ENCODE results near the gene CSRP2. TPM values are rescaled to one million over a fixed set of nuclear protein-coding genes. Genes with fewer than 3 reads are reported as not detected.

The CSRP2 gene
- total RNA-seq, 1 experiment from 2014 or later: 36.1 TPM

DNA sequence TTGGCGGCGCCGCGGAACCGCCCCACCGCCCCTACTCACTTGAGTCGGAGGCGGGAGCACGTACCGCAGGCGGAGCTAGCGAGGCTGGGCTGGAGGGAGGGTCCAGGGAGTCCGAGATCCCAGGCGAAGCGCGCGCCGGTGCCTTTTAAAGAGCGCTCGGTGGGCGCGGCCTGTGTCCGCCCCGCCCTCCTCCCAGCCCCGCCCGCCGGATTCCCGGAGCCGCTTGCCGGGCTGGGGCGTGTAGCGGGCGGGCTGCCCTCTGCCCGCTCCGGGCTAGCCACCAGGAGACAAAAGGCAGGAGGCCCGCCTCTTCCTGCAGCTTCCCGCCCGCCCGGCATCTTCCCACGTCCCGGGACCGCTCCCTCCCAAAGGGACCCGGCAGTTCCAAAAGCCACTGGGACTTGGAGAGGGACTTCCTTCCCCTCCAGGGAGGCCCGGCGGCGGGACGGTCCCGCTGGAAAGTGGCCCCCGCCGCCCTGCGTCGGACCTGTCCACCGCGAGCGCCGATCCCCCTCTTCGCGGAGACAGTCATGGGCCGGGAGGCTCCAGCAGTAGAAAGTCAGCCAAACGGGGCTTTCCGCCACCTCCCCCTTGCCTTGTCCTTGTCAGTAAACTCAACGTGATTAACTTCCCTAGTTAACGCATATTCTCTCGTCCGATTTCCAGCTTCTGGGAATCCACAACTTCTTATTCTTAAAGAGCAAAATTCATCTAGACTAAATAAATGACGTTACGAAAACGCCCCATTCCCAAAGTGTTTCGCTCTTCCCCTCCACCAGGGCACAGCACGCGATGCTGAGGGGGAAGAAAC lies at the start of gene CSRP2 (continued):
- TF ChIP-seq, protein P1, sequence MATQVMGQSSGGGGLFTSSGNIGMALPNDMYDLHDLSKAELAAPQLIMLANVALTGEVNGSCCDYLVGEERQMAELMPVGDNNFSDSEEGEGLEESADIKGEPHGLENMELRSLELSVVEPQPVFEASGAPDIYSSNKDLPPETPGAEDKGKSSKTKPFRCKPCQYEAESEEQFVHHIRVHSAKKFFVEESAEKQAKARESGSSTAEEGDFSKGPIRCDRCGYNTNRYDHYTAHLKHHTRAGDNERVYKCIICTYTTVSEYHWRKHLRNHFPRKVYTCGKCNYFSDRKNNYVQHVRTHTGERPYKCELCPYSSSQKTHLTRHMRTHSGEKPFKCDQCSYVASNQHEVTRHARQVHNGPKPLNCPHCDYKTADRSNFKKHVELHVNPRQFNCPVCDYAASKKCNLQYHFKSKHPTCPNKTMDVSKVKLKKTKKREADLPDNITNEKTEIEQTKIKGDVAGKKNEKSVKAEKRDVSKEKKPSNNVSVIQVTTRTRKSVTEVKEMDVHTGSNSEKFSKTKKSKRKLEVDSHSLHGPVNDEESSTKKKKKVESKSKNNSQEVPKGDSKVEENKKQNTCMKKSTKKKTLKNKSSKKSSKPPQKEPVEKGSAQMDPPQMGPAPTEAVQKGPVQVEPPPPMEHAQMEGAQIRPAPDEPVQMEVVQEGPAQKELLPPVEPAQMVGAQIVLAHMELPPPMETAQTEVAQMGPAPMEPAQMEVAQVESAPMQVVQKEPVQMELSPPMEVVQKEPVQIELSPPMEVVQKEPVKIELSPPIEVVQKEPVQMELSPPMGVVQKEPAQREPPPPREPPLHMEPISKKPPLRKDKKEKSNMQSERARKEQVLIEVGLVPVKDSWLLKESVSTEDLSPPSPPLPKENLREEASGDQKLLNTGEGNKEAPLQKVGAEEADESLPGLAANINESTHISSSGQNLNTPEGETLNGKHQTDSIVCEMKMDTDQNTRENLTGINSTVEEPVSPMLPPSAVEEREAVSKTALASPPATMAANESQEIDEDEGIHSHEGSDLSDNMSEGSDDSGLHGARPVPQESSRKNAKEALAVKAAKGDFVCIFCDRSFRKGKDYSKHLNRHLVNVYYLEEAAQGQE (IDR thresholded peaks at IDR 0.05; ENCODE audit: low read depth): no peak
- TF ChIP-seq JUND (IDR thresholded peaks at IDR 0.05) (no peak), EZH2 (IDR thresholded peaks at IDR 0.05) (no peak), SIN3A (IDR thresholded peaks at IDR 0.05; ENCODE audit: low read depth) (no peak)

DNA sequence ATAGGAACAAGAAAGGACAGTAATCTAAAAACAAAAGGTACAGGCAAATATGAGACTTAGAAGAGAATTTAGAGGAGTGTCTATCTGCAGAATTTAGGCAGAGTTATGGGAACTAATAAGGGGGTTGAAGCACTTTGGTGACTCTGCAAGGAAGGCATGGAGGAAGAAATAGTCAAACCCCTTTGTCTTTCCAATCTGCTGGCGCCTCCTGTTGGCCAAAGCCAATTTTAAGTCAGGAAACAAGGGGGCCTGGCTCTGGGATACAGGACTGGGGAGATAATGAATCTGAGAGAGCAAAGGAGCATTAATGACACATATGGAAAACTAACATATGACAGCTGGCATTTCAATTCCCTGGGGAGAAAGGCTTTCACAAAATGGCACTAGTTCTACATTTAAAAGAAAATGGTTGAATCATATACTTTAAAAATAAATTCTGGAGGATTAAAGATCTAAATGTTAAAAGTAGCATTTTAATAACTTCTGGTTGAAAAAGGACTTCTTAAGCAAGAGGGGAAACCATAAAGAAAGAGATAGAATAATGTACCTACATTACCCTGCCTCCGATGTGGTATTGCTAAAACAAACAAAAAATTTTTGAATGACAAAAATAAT lies 48.5 kb upstream of the CSRP2 start:
- ChIA-PET CTCF (no interaction called here), POLR2A (no interaction called here), RAD21 (ENCODE audit: low non-redundant PET in 1 of 2, low total read pairs in 2 of 2, uncharacterized antibody in 2 of 2, unreplicated experiment in 2 of 2) (no interaction called here)
- Histone ChIP-seq H3K27me3 (ENCODE audit: insufficient read depth, low read length) (no peaks in the 10 kb centered on the region), H2AFZ (ENCODE audit: low read depth, low read length, poor library complexity, severe bottlenecking) (peak overlapping the region; percentile 33), H3K9me3 (ENCODE audit: control insufficient read depth in 1 of 2, insufficient read depth in 1 of 2, low read depth in 1 of 2, low read length in 2 of 2) (no peaks in the 10 kb centered on the region), H3K4me1 (ENCODE audit: control insufficient read depth in 1 of 2, insufficient read depth in 2 of 2, low read length in 2 of 2) (no peaks in the 10 kb centered on the region), H3K4me3 (replicated peaks in 1 of 2; ENCODE audit: low read depth in 1 of 2, low read length in 2 of 2) (no peak overlapping the region), H3K36me3 (ENCODE audit: control insufficient read depth in 1 of 2, insufficient read depth in 2 of 2, low read length in 2 of 2) (no peaks in the 10 kb centered on the region), H3K4me2 (ENCODE audit: low read length) (no peak overlapping the region), H3K9me2 (ENCODE audit: insufficient read depth) (no peaks in the 10 kb centered on the region; the same call in 1 of the 2 replicates), H3K79me2 (ENCODE audit: insufficient read depth, low read length) (no peaks in the 10 kb centered on the region), H4K20me1 (ENCODE audit: insufficient read depth) (no peaks in the 10 kb centered on the region), H3K9ac (ENCODE audit: low read length) (no peak overlapping the region), H3K27ac (ENCODE audit: low read depth, low read length) (no peak overlapping the region)
- TF ChIP-seq TCF7L2 (IDR thresholded peaks at IDR 0.05; ENCODE audit: borderline replicate concordance, extremely low read depth, insufficient read depth, insufficient read length): no peak
- no peak for TF ChIP-seq SP1 (IDR thresholded peaks at IDR 0.05; ENCODE audit: low read depth)
- TF ChIP-seq JUND (IDR thresholded peaks at IDR 0.05): no peak
- TF ChIP-seq POLR2AphosphoS5 (IDR thresholded peaks at IDR 0.05; ENCODE audit: low read depth, low read length): no peak
- TF ChIP-seq, protein P2, sequence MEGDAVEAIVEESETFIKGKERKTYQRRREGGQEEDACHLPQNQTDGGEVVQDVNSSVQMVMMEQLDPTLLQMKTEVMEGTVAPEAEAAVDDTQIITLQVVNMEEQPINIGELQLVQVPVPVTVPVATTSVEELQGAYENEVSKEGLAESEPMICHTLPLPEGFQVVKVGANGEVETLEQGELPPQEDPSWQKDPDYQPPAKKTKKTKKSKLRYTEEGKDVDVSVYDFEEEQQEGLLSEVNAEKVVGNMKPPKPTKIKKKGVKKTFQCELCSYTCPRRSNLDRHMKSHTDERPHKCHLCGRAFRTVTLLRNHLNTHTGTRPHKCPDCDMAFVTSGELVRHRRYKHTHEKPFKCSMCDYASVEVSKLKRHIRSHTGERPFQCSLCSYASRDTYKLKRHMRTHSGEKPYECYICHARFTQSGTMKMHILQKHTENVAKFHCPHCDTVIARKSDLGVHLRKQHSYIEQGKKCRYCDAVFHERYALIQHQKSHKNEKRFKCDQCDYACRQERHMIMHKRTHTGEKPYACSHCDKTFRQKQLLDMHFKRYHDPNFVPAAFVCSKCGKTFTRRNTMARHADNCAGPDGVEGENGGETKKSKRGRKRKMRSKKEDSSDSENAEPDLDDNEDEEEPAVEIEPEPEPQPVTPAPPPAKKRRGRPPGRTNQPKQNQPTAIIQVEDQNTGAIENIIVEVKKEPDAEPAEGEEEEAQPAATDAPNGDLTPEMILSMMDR (IDR thresholded peaks at IDR 0.05 in 2 of 3, conservative IDR thresholded peaks at IDR 0.05 in 1 of 3; ENCODE audit: borderline replicate concordance in 1 of 3, insufficient read depth in 1 of 3, low read depth in 2 of 3, low read length in 2 of 3): peak; percentile 41 to 76 (median 63); a peak in 5 of 6 replicates
- TF ChIP-seq CBX3 (IDR thresholded peaks at IDR 0.05; ENCODE audit: low read depth): no peak
- peak; percentile 66 for TF ChIP-seq RAD21 (IDR thresholded peaks at IDR 0.05; ENCODE audit: low read depth)
- no peak for TF ChIP-seq ZFX (IDR thresholded peaks at IDR 0.05)
- intact Hi-C loops (cut with micrococcal nuclease): loop anchor here (1.0 kb wide), 1 partner anchor 306 kb away; no protein-coding TSS in a partner anchor
- ATAC-seq: peak; percentile 86
- peak; percentile 27 for DNase-seq (ENCODE audit: low read depth, low spot score)
- no TSS peak for BruUV-seq (replicated peaks)

All from HCT116 (cell line).